ENCODE results near the gene GEN1.
A peak's percentile ranks its signal among the peaks of the same experiment; 100 is the strongest.

The GEN1 gene

DNA sequence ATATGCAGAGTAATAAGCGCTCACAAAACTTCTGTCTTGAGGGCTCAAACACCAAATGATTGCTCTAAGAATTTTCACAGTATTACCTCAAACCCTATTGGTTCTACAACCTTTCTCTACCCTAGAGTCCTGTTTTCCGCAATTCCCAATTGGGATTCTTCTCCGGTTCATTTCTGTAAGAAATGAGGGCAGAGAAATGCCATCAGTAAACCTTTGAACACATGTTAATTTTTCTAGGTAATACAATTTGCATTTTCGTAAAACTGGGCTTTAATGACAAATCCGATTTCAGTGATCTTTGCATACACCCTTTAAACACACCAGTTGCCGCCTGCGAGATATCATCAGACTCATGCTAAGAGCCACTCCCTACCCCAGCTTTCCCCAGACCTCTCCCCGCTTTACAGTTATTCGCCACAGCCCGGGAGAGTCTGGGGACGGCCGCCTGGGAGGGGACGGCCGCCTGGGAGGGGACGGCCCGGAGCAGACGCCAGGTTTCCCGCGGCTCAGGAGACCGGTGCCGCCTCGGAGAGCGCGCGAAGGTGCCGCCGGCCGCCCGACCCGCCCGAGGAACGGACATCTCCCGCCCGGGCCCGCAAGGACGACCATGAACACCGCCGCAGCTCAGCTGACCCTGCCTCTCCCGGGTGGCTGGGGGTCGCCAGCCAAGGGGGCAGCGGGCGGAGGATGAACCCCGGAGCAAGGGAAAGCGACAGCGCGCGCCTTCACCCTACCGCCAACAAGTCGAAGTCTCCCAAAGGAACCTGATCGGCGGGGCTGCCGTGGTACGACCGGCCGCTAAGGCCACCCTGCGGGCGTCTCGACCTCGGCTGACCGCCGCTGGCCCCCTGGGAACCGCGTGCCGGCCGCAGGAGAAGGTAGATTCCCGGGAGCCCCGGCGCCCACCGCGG lies 791 bp upstream of the GEN1 start:
- peak; percentile 3 for DNase-seq

- no peak for DNase-seq
Measured at GRCh38 chr2:17754773-17755425, 961 bp downstream of the GEN1 start.

- DNase-seq, result no peak
Measured at GRCh38 chr2:17756668-17757067, 2.7 kb downstream of the GEN1 start.

DNA sequence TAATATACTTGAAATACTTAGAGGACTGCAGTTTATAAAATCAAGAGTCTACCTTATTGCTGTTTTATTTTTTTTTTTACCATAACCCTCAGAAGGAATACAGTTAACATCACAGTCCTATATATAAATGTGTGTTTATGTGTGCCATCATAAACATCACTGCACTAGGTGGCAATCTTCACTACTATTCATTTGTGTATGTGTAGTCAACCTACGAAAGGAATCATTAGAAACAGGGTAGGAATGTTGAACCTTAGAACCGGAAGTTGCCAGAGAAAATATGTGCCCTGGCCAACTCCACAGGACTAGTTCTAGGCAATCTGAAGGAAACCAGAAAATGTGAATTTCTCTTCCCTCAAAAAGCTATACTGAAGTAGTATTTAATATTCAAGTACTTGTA lies 3.4 kb downstream of the GEN1 start:
- no peak for DNase-seq

DNA sequence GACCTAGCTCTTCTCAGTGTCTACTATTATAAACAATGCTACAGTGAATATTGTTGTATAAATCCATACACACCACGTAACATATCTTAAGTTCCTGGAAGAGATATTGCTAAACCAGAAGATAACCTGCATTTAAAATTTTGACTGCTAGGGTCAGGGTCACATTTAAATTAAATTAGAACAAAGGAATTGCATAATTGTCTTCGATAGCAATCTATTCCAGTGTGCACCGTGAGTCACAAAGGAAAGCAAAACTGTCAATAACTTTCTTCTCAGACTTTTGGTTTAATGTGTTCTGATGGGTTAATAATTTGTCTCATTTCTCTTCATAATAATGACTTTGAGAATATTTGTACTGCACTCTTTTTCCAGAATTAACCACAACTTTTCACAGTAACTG lies 4.2 kb downstream of the GEN1 start:
- no peak for DNase-seq

DNA sequence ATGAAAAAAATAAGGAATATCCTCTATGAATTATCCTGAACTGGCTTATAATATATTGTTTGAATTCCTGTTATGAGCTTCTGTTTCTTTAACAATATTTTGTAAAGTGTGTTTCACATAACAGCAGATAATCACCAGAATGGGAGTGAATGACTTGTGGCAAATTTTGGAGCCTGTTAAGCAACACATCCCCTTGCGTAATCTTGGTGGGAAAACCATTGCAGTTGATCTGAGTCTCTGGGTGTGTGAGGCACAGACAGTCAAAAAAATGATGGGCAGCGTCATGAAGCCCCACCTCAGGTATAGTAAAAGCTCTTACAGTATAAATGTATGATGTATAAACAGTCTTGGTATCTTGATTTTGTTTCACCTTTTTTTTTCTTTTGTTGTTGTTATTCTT lies 5.9 kb downstream of the GEN1 start:
- DNase-seq, result no peak

DNA sequence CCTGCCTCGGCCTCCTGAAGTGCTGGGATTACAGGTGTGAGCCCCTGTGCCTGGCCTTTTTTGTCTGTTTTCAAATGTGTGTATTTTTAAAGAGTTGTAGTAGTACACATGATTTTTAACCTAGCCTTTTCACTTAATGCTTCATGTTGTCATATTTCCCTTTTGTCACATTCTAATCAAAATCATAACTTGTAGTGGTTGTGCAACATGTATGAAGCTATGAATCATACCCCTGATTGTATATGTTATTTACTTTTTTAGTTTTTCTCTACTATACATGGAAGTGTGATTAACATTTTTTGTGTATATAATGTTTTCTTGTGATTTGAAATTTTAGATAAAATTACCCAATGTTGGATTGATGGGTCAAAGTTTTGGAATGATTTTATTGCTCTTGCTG lies 8.5 kb downstream of the GEN1 start:
- DNase-seq, result no peak

- no peak for DNase-seq
Measured at GRCh38 chr2:17763641-17764333, 9.8 kb downstream of the GEN1 start.

- DNase-seq, result no peak
Measured at GRCh38 chr2:17765398-17765797, 11.5 kb downstream of the GEN1 start.

DNA sequence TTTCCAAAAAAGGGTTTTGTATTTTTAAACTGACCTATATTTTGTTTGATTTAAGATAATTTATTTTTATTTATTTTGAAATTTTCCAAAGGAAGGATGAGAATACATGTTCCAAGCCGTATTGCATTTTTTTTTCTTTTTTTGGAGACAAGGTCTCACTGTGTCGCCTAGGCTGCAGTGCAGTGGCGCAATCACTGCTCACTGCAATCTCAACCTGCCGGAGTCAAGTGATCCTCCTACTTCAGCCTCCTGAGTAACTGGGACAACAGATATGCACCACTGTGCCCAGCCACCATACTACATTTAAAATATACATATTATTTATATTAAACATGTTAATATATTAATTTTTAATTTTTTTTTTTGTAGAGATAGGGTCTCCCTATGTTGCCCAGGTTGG lies 15.0 kb downstream of the GEN1 start:
- no peak for DNase-seq

GRCh38 chr2:17771956-17772355 lies 18.0 kb downstream of the GEN1 start:
- DNase-seq, result no peak

- no peak for DNase-seq
Measured at GRCh38 chr2:17772532-17772931, 18.6 kb downstream of the GEN1 start.

DNA sequence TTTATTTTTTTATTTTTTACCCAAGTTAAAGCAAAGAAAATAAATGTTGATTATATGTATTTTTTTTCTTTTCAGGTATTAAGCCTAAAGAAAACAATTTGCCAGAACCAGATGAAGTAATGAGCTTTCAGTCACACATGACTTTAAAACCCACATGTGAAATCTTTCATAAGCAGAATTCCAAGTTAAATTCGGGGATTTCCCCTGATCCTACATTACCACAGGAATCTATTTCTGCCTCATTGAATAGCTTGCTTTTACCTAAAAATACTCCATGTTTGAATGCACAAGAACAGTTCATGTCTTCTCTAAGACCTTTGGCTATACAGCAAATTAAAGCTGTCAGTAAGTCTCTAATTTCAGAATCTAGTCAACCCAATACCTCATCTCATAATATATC lies 26.6 kb downstream of the GEN1 start:
- no peak for DNase-seq

- DNase-seq, result no peak
Measured at GRCh38 chr2:17781482-17781881, 27.5 kb downstream of the GEN1 start.

- no peak for DNase-seq
Measured at GRCh38 chr2:17786727-17787126, 32.8 kb downstream of the GEN1 start.

- DNase-seq, result no peak
Measured at GRCh38 chr2:17788773-17789172, 34.8 kb downstream of the GEN1 start.

GRCh38 chr2:17790536-17790935 lies 36.6 kb downstream of the GEN1 start:
- no peak for DNase-seq

DNA sequence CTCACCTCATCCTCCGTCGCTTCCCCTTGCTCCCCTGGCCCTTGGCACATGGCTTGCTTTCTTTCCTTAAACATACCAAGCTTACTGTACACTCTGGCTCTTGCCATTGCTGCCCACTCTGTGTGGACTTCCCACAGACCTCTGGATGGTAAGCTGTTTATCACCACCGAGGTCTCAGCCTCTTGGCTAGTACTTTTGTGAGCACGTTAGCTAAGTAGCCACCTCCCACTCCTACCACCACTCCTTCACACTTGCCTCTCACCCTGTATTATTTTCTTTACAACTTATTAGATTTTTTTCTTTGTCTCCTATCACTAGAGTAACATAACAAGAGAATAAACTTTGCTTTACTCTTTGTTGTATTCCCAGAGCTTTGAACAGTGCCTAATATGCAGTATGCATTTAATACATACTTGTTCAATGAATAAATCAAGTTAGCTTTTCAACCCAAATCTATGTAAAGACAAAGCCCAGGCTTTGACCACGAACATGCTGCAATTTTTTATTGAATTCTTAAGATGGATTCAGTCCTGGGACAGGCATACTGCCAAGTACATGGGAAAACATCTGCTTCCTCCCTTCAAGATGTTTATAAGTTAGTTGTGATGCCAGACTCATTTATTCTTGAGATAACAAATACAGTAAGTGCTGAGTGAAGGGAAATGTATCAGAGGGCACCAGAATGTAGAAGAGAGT lies 37.3 kb downstream of the GEN1 start:
- DNase-seq, result no peak

DNA sequence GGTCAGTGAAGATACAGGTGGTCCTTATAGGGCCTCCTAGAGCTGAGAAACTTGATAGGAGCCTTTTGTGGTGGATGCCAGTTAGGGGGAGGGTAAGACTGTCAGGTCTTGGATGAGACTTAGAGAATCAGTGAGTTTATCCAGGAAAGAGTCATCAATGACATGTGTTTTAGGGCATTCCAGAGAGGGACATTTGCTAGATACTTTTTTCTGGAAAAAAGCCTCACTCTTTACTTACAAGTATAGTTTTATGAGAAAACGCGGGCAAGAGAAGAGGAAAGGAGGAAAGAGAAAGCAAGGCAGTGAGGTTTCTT lies 37.8 kb downstream of the GEN1 start:
- no peak for DNase-seq

GRCh38 chr2:17792515-17792914 lies 38.6 kb downstream of the GEN1 start:
- DNase-seq, result no peak

- no peak for DNase-seq
Measured at GRCh38 chr2:17793296-17793695, 39.4 kb downstream of the GEN1 start.

GRCh38 chr2:17793803-17794354 lies 39.9 kb downstream of the GEN1 start:
- DNase-seq, result no peak

DNA sequence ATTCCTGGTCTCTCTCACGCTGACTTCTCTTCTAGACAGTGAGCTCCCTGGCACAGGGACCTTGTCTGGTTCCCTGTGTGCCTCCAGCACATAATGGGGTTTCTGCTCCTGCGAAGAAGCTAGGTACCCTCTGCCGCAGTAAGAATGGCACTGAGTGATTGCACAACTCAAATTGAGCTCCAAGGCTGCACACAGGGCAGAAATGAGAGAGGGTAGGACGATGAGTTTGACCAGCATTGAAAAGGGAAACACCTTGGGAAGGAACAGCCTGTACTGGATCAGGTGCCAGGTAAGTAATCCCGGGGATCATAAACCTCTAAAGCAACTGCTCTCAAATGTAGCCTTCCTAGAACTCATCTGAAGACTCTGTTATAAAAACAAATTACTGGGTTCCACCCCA lies 41.4 kb downstream of the GEN1 start:
- no peak for DNase-seq

Data from NCI-H2029 (cell line).